Measurements from ENCODE around the gene EIF3I.

DNA sequence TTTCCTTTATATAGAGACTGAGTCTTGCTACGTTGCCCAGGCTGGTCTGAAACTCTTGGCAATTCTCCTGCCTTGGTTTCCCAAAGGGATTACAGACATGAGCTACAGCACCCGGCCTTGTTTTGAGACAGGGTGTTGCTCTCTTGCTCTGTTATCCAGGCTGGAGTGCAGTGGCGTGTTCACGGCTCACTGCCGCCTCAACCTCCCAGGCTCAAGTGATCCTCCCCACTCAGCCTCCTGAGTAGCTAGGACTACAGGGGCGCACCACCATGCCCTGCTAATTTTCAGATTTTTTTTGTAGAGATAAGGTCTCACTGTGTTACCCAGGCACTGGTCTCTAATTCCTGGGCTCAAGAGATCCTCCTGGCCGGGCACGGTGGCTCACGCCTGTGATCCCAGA, 43.6 kb downstream of the EIF3I start:
- TF ChIP-seq, protein P1, sequence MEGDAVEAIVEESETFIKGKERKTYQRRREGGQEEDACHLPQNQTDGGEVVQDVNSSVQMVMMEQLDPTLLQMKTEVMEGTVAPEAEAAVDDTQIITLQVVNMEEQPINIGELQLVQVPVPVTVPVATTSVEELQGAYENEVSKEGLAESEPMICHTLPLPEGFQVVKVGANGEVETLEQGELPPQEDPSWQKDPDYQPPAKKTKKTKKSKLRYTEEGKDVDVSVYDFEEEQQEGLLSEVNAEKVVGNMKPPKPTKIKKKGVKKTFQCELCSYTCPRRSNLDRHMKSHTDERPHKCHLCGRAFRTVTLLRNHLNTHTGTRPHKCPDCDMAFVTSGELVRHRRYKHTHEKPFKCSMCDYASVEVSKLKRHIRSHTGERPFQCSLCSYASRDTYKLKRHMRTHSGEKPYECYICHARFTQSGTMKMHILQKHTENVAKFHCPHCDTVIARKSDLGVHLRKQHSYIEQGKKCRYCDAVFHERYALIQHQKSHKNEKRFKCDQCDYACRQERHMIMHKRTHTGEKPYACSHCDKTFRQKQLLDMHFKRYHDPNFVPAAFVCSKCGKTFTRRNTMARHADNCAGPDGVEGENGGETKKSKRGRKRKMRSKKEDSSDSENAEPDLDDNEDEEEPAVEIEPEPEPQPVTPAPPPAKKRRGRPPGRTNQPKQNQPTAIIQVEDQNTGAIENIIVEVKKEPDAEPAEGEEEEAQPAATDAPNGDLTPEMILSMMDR (IDR thresholded peaks at IDR 0.05): no peak
- no peak for TF ChIP-seq POLR2A (IDR thresholded peaks at IDR 0.05)
